NCI-H1092 treated with DMSO at 0.1 percent for 48 hours (cell line): ENCODE data around the gene DLG1.
A peak's percentile ranks its signal among the peaks of the same experiment; 100 is the strongest.

Experiments used
- DNase-seq: peaks from one replicate; lab custom pipeline; 2025; lab: John Stamatoyannopoulos, UW

The DLG1 gene

DNA sequence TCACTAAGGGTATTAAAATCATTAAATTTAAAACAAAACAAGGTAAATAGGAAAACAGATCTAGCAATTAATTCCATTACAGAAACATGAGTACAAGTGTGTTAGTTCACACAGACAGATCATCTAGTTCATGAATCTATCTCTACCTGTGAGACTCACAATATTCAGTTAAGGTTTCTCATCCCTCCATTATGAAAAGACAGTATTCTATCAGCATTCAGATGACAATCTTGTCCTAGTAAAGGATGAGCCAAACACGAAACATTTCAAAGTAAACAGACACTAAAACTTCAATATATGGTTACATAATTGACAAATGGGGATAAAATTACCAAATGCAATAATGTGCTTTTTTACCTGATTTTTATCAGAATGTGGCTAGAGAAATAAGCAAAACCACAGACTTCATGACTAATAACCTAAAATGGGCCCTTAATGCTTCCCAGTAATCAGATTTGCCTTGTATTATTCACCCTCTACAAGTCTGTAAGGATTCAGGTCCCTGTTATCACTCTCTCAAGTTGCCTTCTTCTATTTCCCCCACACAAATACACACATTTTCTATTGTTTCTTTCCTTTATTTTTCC, 126.8 kb downstream of the DLG1 start:
- DNase-seq: no peak

DNA sequence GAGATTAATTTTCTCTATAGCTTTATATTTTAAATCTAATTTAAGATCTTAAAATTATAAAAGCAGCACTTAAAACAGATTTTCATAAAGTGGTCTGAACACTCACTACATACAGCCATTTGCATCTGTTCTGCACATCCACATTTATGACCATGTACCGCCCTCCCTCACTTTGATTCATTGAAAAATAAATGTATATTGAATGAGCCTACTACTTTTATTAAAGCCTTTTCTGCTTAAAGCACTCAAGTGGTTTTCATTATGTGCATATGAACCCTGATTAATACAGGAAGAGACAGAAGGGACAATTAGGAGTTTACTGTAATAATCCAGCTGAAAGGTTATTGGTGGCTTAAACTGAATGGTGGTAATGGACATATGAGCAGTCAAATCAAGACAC, 129.4 kb downstream of the DLG1 start:
- DNase-seq: no peak

DNA sequence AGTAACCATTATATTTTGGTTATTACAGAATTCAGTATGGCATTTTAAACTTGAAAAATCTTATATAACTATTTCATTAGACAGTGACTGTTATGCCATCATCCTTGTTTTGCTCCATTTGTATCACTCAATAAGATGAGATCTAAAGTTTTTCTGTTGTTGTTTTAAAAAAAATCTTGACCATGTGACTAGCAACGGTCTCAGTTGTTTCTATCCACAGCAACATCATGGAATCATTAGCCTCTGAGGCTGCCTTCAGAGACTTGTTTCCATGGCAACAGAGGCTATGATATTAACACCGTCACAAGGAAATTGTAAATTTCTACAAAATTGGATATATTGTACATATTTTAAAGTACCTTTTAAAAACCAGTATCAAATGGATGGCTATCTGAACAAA, 129.8 kb downstream of the DLG1 start:
- no peak for DNase-seq

DNA sequence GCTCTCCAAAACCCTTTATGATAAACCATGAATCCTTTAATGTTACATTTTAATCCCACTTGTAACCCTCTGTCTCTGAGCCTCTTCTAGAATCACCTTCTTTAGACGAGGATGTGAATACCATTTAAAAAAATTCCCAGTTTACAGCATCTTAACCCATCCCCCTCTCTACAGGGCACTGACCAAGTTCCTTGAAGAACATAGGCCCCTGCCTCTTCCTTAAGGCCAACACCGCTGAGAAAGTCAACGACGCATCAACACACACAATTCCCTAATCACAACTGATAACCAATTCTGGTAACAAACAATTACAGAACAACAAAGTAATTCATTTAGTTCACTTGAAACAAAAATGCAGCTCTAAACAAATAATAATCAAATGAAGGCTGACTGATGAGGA, 130.3 kb downstream of the DLG1 start:
- no peak for DNase-seq

DNA sequence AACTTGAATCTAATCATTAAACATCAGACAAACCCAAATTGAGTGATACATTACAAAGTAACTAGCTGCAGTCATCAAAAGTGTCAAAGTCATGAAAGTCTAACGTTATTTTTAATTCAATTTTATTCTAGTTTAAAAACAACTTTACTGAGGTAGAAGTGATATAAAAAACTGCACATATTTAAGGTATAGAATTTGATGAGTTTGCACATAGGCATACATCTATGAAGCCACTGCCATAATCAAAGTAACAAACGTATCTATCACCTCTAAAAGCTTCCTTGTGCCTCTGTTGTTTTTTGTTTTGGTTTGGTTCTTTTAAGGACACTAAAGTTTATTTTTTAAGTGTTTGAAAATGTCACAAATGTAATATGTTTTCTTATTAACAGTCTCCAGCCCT, 130.9 kb downstream of the DLG1 start:
- no peak for DNase-seq

DNA sequence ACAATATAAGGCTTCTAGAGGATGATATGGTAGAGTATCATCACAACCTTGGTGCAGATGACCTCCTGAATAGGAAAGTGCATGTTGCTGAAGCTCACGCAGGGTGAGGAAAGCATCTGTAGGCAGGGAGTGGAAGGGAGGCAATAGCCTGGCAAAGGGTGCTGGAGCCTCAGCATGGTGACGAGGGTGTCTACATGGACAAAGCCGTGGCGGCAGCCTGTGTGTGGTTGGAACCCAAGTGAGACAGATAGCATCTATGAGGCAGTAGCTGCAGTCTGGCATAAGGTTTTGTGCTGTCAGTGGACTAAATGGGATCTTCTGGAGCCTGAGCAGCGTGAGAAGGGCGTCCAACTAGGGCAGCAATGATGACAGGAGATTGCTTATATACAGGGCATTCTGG, 132.5 kb downstream of the DLG1 start:
- DNase-seq: no peak

DNA sequence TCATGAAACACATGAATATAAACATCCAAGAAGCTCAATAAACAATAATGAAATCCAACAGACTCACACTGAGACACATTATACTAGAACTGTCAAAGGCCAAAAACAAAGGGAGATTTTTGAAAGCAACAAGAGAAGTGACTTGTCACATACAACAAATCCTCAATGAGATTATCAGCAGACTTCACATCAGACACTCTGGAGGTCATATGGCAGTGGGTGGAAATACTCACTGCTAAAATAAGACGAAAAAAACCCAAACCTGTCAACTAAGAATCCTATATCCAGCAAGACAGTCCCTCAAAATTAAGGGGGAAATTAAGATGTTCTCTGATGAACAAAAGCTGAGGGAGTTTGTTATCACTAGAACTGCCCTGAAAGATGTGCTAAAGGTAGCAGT, 143.4 kb downstream of the DLG1 start:
- DNase-seq: no peak

DNA sequence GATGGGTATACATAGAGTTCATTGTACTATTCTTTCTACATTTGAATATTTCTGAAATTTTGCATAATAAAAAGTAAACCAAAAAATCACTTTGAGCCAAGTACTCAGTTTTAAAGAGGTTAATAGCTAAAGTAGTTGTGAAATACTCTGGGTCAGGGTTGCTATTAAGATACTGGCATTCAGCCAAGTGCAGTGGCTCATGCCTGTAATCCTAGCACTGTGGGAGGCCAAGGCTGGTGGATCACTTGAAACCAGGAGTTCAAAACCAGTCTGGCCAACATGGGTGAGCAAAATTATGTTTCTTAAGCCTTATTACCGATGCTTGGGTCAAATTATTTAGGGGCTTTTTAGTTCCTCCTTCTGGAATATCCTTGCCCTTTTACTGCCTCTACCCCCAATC, 146.8 kb downstream of the DLG1 start:
- DNase-seq: peak; percentile 2

DNA sequence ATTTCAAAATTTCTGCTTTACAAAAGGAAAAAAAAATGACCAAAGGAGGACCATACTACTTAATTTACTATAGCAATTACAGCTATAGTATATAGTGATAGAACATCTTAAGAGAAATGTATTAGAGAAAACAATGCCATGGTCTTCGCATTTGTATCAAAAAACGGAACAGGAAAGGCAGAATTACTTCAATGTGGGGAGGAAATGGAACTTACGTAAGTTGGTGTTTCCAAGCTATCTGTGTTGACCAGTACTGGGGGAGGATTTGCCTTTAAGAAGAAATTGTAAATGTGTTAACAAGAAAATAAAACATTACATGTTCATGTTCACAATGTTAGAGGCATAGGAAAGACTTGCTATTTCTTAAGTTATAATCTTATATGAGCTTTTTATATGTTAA, 148.9 kb downstream of the DLG1 start:
- no peak for DNase-seq

DNA sequence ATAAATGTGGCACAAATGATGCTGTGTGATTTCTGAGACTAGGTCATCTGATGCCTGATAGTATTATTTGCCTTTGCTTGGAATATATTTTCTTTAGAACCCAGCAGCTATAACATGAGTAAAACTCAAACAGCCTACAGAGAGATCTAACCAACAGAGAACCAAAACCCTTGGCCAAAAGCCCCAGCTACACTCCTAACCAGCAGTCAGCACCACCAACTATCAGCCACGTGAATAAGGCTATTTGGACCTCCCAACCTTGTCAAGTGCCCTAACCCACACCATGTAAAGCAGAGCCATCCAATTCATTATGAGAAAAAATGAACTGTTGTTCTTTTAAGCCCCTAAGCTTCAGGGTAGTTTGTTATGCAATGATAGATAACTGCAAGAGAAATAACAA, 154.2 kb downstream of the DLG1 start:
- DNase-seq: no peak

DNA sequence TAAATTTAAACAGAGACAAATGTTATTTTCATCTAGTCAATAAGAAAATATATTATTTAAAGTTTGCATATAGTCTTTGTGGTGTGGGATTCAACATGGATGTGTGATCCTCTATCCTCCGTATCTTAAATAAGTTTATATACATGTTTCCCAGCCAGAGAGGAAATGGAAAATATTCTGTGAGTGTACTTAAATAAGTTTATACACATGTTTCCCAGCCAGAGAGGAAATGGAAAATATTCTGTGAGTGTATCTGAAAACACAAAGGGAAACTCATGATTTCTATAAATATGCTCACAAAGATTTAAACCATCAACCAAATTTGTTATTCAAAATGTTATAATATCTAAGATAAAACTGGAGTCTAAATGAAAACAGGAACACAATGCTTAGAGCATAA, 158.8 kb downstream of the DLG1 start:
- no peak for DNase-seq

DNA sequence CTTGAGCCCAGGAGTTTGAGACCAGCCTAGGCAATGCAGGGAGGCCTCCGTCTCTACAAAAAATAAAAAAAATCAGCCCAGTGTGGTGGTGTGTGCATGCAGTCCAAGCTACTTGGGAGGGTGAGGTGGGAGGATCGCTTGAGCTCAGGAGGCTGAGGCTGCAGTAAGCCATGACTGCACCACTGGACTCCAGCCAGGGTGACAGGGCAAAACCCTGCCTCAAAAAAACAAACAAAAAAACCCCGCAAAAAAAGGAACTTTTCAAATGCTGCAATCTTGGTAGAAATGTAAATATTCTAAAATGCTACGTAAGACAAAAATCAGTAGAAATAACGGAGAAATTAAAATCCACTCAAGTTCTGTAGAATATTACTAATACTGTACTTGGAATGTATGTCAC, 160.7 kb downstream of the DLG1 start:
- DNase-seq: no peak

DNA sequence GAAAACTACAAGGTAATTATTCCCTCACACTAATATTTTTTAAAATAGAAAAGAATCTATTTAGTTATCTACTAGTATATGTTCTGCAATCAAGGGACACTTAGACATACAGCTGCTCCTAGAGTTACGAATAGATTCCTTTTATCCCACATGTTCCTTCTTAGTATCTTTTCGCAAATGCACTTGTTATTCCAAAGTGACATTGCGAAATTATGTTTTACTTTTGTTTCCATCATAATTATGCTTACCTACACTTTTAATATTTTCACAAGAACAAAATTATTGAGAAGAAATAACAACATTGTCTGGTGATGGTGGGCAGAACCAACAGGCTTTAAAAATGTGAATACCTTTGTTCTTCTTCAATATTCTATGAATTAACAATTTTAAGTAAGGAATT, 161.7 kb downstream of the DLG1 start:
- DNase-seq: no peak

DNA sequence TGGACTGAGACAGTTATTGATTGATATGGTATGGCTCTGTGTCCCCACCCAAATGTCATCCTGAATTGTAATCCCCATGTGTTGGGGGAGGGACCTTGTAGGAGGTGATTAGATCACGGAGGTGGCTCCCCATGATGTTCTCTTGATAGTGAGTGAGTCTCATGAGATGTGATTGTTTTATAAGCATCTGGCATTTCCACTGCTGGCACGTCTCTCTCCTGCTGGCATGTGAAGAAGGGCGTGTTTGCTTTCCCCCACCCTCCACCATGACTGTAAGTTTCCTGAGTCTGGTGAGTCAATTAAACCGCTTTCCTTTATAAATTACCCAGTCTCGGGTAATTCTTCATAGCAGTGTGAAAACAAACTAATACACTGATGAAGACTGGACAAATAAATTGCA, 163.2 kb downstream of the DLG1 start:
- no peak for DNase-seq

DNA sequence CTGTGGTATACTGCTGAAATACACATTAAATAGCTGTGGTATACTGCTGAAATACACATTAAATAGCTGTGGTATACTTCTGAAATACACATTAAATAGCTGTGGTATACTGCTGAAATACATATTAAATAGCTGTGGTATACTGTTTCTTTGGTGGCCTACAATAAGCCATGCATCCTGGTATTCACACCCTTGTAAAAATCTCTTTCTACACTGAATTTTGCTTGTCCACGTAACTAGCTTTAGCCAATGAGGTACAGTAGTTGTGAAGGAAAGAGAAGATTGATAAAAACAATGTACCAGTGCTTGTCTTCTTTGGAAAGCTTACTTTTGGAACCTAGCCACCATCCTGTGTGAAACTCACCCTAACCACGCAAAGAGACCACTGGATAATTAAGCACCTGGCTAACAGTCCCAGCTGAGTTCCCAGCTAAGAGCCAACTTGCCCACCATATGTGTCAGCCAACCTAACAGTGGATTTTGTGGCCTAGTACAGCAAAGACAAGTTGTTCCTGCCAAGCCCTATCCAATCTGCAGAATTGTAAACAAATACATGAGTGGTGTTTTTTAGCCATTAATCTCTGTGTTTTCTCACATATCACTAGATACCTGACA, 165.4 kb downstream of the DLG1 start:
- DNase-seq: no peak

DNA sequence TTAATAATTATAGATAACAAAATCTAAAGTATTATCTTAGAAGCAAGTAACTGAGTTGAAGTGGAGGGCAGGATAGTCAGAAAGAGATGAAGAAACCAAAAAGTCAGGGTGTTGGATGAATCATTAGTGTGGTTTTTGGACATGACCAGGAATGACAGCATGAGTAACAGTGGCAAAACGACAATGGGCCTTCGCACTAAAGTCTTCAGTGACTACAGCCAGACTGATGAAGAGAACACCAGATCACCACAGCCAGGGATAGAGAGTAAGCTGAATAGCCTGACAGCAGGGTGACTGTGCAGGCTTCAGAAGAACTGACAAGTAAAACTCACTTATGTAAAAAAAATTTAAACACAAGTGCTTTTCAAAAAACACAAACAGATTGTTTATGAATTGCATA, 172.8 kb downstream of the DLG1 start:
- DNase-seq: no peak

DNA sequence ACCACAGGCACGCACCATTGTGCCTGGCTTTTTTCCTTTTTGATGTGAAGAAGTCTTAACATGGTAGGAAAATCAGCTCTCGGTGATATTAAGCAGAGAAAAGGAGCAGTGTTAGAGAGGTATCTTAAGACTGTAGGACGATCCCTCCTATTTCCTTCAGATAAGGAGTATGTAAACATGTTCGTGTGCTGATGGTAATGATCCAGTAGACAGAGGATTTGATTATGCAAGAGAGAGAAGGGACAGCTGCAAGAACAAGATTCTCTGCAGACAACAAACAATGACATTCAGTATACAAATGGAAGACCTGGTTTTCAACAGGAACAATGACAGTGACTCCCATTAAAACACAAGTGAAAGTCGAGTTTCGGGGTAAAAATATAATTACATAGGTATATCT, 173.7 kb downstream of the DLG1 start:
- no peak for DNase-seq

DNA sequence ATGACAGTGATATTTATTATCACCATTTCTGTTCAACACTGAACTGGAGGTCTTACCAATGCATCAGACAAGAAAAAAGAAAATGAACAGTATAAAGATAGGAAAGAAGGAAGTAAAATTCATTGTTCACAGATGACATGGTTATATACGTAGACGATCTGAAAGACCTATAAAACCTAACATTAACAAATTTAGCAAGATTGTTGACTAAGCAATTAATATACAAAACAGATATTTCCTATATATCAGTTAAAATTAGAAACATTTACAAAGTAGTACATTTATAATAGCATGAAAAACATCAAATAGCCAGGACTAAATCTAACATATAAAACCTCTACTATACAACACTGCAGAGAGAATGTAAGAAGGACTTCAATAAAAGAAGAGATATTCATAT, 176.0 kb downstream of the DLG1 start:
- no peak for DNase-seq

DNA sequence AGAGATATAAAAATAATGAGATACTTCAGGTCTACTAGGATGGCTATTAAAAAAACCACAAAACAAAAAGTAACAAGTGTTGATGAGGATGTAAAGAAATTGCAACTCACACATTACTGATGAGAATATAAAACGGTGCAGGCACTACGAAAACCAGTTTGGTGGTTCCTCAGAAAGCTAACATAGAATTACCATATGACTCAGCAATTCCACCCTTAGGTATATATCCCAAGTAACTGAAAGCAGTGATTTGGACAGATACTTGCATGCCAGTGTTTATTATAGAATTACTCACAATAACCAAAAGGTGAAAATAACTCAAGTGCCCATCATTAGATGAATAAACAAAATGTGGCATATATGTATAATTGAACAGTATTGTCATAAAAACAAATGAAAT, 181.3 kb downstream of the DLG1 start:
- DNase-seq: no peak

DNA sequence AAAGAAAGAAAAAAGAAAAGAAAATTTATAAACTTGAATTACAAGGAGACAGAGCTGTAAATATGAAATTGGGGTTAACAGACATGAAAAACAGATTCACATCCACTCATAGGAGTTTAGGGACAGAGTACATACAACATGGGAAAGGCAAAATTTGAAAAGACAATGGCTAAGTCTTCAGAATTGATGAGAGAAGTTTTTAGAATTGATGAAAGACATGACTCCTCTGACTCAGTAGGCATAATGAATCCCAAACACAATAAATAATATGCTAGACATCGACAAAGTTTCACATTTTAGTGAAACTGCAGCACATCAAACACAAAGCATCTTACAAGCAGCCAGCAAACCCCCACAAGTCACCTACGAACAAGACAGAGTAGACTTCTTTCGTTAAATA, 184.4 kb downstream of the DLG1 start:
- no peak for DNase-seq

DNA sequence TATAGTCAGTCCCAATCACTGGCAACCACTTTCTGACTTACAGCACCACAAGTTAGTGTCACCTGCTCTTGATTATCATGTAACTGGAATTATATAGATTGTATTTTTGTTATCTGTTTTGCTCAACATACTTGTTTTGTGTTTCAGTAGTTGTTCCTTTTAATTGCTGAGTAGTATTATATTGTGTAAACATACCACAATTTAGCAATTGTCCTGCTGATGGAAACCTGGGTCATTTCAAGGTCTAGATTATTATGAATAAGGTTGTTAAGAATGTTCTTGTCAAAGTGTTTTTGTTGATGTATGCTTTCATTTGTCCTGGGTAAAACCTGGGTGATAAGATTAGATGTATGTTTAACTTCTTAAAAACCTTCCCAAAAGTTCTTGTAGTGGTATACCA, 186.7 kb downstream of the DLG1 start:
- no peak for DNase-seq

DNA sequence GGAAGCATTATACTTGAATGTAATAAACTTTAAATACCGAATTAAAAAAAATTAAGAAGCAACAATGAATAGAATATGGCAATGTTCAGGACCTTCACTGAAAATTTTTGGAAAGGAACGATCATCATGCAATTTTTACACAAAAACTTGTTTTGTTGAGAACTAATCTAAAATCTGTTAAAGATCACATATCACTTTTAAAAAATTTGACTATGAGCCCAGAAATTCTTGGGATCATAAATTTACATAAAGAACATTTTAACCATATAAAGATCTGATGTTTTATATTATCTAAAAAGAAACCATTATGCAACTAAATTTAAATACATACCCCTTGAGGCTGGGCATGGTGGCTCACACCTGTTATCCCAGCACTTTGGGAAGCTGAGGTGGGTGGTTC, 192.6 kb downstream of the DLG1 start:
- DNase-seq: no peak

DNA sequence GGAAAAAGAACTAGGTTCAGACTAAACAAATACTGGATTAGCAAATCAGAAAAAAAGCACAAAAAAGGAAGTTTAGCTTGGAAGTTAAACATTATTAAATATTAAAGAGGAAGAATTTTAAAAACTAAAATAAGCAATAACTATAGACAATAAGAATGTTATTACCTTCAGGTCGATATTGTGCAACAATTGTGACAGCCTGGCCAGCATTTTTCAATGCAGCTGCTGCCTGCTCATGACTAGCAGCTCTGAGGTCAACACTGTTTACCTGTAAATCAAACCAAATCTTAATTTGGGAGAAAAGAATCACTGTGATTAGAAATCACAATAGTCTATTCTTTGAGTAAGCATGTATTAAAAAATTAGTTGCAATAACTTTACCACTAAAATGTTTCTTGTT, 193.7 kb downstream of the DLG1 start:
- no peak for DNase-seq

DNA sequence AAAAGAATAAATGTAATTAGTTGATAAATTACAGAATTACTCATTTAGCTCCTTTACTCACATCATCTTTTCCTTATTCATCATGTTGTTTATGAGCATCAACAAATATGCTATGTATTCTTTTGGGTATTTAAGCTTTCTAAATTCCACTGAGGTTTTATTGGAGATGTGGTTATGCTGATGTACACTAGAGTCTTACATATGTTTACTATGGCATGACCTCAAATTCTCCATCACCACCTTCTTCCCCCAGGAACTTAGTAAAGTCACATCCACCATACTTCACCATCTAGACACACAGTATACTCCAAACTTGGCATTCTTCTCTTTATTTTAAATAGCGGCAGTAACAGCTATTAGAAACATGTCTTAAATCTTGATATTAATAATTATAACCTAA, 194.6 kb downstream of the DLG1 start:
- DNase-seq: no peak

DNA sequence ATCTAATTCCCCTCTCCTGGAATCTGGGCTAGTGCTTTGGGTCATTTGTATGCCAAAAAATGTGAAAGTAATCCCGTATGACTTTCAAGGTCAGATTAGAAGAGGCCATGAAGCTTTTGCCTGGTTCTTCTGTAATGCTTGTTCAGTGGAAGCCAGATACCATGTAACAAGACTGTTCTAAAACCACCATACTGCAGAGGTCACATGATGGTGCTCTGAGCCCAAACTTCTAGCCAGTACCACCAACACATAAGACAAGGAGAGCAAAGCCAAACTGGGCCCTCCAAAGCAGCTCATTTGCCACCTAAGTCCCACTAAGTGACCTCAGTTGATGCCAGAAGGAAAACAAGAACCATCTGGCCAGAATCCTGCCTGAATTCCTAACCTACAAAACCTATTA, 204.5 kb downstream of the DLG1 start:
- DNase-seq: no peak
